HG02973 (cell line): Measurements from ENCODE around the gene ABCC8.
A peak's percentile ranks its signal among the peaks of the same experiment; 100 is the strongest.

Source experiments
- ATAC-seq: cut with Tn5 transposase; IDR thresholded peaks from one replicate; pipeline ENCODE4 v1.9.1; 2021; ENCODE audit warnings: moderate library complexity; ENCODE audit not compliant: unreplicated experiment

The ABCC8 gene

GRCh38 chr11:17354601-17354991 lies 122.0 kb downstream of the ABCC8 start:
- ATAC-seq: no peak

GRCh38 chr11:17353821-17354600 lies 122.6 kb downstream of the ABCC8 start:
- ATAC-seq: no peak

GRCh38 chr11:17352950-17353820 lies 123.5 kb downstream of the ABCC8 start:
- peak; percentile 41 for ATAC-seq

GRCh38 chr11:17351510-17352176 lies 125.0 kb downstream of the ABCC8 start, which contains the start of gene NCR3LG1:
Gene NCR3LG1 (plus strand): TSS chr11:17351800. CDS start chr11:17351970, 170 bp downstream.
- ATAC-seq: peak; percentile 37

- no peak for ATAC-seq
These were observed 125.5 kb downstream of the ABCC8 start for GRCh38 chr11:17351172-17351509.

GRCh38 chr11:17350455-17351171 lies 126.0 kb downstream of the ABCC8 start:
- no peak for ATAC-seq

- ATAC-seq: no peak
These were observed 129.0 kb downstream of the ABCC8 start for GRCh38 chr11:17347676-17348075.

GRCh38 chr11:17343907-17344306 lies 132.7 kb downstream of the ABCC8 start:
- no peak for ATAC-seq

- ATAC-seq: no peak
These were observed 133.4 kb downstream of the ABCC8 start for GRCh38 chr11:17343257-17343656.
